Activated CD4-positive, alpha-beta T cell treated with anti-CD3 and anti-CD28 coated beads for 4 hours (primary cell): Measurements from ENCODE around the gene ATG4A.

ENCODE experiments used
- DNase-seq, 2 donors: peaks; one replicate each; pipeline ENCODE4 v3.0.0-alpha.2; 2020

Gene ATG4A

GRCh38 chrX:108091264-108091877 is at the start of gene ATG4A, which contains the start of gene PSMD10:
Gene ATG4A (plus strand): TSS chrX:108091778. CDS start chrX:108091827, 49 bp downstream.
Gene PSMD10 (minus strand): TSS chrX:108091542. CDS start chrX:108091520, 22 bp downstream.
- peak; percentile 82 to 85 for DNase-seq

GRCh38 chrX:108044554-108045256 is 46.9 kb upstream of the ATG4A start, which contains the start of gene VSIG1:
Gene VSIG1 (plus strand): TSS chrX:108045065. CDS start chrX:108045131, 66 bp downstream.
- no peak for DNase-seq

GRCh38 chrX:108049649-108050048 is 41.9 kb upstream of the ATG4A start:
- DNase-seq = no peak

- DNase-seq = no peak
These were observed 38.4 kb upstream of the ATG4A start for GRCh38 chrX:108053218-108053617.

GRCh38 chrX:108055546-108055945 is 36.0 kb upstream of the ATG4A start:
- no peak for DNase-seq

GRCh38 chrX:108059801-108060200 is 31.8 kb upstream of the ATG4A start:
- DNase-seq = no peak

- no peak for DNase-seq
These were observed 27.6 kb upstream of the ATG4A start for GRCh38 chrX:108064001-108064400.

GRCh38 chrX:108064613-108065012 is 27.0 kb upstream of the ATG4A start:
- DNase-seq = no peak

GRCh38 chrX:108068121-108068520 is 23.5 kb upstream of the ATG4A start:
- DNase-seq = no peak

GRCh38 chrX:108070891-108071290 is 20.7 kb upstream of the ATG4A start:
- no peak for DNase-seq

- no peak for DNase-seq
These were observed 20.0 kb upstream of the ATG4A start for GRCh38 chrX:108071578-108071977.

GRCh38 chrX:108072746-108073145 is 18.8 kb upstream of the ATG4A start:
- DNase-seq = no peak

GRCh38 chrX:108081110-108081509 is 10.5 kb upstream of the ATG4A start:
- no peak for DNase-seq

GRCh38 chrX:108087792-108088191 is 3.8 kb upstream of the ATG4A start:
- no peak for DNase-seq

GRCh38 chrX:108088511-108088910 is 3.1 kb upstream of the ATG4A start:
- DNase-seq = no peak

GRCh38 chrX:108090491-108091263 is 901 bp upstream of the ATG4A start:
- DNase-seq = no peak

- DNase-seq = no peak
These were observed 307 bp downstream of the ATG4A start for GRCh38 chrX:108091878-108092291.

- no peak for DNase-seq
These were observed 5.8 kb downstream of the ATG4A start for GRCh38 chrX:108097380-108097779.

GRCh38 chrX:108105473-108105872 is 13.9 kb downstream of the ATG4A start:
- no peak for DNase-seq

- no peak for DNase-seq
These were observed 23.0 kb downstream of the ATG4A start for GRCh38 chrX:108114541-108114940.

- DNase-seq = no peak
These were observed 26.4 kb downstream of the ATG4A start for GRCh38 chrX:108117988-108118387.

- no peak for DNase-seq
These were observed 29.7 kb downstream of the ATG4A start for GRCh38 chrX:108121291-108121690.

- DNase-seq = no peak
These were observed 31.2 kb downstream of the ATG4A start for GRCh38 chrX:108122748-108123147.
